ENCODE data around the gene TCFL5.
"Not testable (repeated sequence)": the region's sequence is repeated elsewhere in the genome, so short reads cannot be mapped to it uniquely, and the experiment has no call there.

The TCFL5 gene

DNA sequence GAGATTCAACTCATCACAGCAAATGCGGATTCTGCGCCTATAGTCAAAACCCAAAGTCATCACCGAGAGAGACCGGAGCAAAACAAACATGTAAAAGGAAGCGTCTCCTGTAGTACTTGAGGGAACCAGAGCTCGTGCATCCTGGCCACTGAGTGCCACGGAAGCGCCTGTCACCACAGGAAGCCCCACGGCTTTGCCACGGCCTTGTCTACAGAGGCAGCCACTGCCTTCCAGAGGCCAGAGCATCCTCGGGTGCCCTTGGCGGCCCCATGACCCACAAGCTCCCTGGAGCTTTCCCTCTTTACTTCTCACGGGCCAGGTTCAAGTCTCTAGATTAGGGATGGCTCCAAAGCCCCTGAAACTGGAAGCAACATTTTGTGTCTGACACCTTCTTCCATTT lies 7.5 kb downstream of the TCFL5 start:
- no peak for DNase-seq (ENCODE audit: low spot score)

DNA sequence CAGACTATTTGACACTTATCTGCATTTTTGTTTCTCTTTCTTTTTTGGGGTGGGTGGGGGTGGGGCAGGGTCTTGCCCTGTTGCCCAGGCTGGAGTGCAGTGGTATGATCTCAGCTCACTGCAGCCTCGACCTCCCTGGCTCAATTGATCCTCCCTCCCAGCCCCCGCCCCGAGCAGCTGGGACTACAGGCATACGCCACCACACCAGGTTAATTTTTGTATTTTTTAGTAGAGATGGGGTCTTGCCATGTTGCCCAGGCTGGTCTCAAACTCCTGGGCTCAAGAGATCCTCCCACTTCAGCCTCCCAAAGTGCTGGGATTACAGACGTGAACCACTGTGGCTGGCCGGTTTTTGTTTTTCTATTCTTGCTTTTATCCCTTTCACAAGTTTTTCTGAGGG lies 8.3 kb downstream of the TCFL5 start:
- not testable (repeated sequence) for DNase-seq (ENCODE audit: low spot score)

DNA sequence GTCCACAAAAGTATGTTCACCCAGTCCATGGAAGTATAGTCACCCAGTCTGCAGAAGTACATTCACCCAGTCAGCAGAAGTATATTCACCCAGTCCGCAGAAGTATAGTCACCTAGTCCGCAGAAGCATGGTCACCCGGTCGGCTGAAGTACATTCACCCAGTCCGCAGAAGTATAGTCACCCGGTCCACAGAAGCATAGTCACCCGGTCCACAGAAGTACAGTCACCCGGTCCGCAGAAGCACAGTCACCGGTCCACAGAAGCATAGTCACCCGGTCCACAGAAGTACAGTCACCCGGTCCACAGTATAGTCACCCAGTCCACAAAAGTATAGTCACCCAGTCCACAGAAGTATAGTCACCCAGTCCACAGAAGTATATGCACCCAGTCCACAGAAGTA lies 8.8 kb downstream of the TCFL5 start:
- no peak for DNase-seq (ENCODE audit: low spot score)

- no peak for DNase-seq (ENCODE audit: low spot score)
Measured at GRCh38 chr20:62852196-62852595, 9.4 kb downstream of the TCFL5 start.

- no peak for DNase-seq (ENCODE audit: low spot score)
Measured at GRCh38 chr20:62850333-62850974, 11.2 kb downstream of the TCFL5 start.

- DNase-seq (ENCODE audit: low spot score): no peak
Measured at GRCh38 chr20:62849431-62849830, 12.2 kb downstream of the TCFL5 start.

DNA sequence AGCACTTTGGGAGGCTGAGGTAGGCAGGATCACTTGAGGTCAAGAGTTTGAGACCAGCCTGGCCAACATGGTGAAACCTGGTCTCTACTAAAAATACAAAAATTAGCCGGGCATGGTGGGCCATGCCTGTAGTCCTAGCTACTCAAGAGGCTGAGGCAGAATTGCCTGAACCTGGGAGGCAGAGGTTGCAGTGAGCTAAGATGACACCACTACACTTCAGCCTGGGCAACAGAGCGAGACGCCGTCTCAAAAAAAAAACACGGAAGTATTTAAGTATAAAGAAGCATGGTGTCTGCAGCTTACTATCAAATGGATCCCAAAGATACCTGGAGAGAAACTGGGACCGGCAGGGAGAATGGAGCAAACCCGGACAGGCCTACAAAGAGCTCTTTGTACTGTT lies 12.7 kb downstream of the TCFL5 start:
- DNase-seq (ENCODE audit: low spot score): not testable (repeated sequence)

DNA sequence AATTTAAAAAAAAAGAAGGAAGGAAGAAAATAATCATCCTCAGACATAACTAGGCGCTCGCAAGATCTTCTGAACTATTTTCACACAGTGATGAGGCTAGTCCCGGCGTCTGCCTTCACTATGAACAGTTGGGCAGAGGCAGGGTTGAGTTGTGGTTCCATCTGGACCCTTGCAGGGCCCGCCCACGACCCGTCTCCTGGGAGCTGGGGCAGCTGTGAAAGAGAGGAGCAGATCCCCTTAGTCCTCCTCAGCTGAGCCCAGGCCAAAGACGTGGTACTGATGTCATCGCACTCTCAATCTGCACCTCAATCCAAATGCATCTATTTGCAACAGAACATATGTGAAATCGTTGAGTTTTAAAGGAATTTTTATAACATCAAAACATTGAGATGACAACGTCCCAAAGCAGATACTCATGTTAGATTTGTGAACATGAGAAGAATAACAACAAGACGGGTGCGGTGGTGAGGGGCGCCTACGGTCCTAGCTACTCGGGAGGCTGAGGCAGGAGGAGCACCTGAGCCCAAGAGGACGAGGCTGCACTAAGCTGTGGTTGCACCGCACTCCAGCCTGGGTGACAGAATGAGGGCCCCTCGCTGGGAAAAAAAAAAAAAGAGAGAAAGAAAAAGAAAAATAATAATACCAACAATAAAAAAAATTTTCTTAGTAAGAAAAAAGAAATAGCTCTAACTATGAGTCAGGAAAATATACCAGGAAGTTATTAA lies 15.3 kb downstream of the TCFL5 start:
- no peak for DNase-seq (ENCODE audit: low spot score)

GRCh38 chr20:62845416-62846160 lies 16.0 kb downstream of the TCFL5 start:
- DNase-seq (ENCODE audit: low spot score): no peak

DNA sequence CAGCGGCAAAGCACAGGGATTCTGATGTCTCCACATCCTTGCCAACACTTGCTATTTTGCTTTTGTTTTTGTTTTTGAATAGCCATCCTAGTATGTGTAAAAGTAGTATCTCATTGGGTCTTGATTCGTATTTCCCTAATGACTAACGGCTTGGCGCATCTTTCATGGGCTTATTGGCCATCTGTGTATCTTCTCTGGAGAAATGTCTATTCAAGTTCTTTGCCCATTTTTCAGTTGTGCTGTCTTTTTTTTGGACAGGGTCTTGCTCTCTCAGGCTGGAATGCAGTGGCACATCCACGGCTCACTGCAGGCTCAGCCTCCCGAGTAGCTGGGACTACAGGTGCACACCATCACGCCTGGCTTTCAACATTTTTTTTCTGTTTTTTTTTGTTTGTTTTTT lies 17.4 kb downstream of the TCFL5 start:
- no peak for DNase-seq (ENCODE audit: low spot score)

DNA sequence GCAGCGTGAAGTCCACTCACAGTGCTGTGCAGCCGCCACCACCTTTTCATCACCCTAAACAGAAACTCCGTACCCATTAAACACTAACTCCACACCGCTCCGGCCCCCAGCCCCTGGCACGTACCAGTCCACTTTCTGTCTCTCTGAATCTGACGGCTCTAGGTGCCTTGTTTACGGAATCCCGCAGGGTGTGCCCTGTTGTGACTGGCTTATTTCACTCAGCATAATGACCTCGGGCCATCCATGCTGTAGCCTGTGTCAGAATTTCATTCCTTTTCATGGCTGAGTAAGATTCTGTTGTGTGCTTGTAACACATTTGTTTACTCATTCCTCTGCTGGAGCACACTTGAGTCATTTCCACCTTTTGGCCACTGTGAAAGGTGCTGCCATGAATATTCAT lies 18.0 kb downstream of the TCFL5 start:
- no peak for DNase-seq (ENCODE audit: low spot score)

GRCh38 chr20:62841705-62842212 lies 19.9 kb downstream of the TCFL5 start:
- no peak for DNase-seq (ENCODE audit: low spot score)

- no peak for DNase-seq (ENCODE audit: low spot score)
Measured at GRCh38 chr20:62840244-62841197, 21.1 kb downstream of the TCFL5 start.

- DNase-seq (ENCODE audit: low spot score): no peak
Measured at GRCh38 chr20:62839816-62840215, 21.8 kb downstream of the TCFL5 start.

DNA sequence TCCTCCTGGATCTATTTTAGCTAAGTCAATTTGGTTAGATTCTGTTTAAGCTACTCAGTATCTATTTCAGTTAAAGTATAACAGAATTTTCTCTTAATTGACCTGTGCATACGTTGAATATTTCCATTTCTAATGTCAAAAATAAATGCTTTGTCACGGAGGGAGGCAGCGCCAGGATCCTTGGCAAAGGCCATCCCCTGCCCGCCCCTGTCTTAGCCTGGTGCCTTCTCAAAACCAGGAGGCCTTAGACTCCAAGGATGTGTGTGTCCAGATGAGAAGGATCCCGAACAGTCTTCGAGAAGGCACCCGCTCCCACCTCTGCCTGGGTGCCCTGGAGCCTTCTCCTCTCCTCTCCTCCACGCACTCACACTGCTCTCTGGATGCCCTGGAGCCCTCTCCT lies 22.4 kb downstream of the TCFL5 start:
- no peak for DNase-seq (ENCODE audit: low spot score)

GRCh38 chr20:62838128-62838891 lies 23.3 kb downstream of the TCFL5 start:
- DNase-seq (ENCODE audit: low spot score): no peak

DNA sequence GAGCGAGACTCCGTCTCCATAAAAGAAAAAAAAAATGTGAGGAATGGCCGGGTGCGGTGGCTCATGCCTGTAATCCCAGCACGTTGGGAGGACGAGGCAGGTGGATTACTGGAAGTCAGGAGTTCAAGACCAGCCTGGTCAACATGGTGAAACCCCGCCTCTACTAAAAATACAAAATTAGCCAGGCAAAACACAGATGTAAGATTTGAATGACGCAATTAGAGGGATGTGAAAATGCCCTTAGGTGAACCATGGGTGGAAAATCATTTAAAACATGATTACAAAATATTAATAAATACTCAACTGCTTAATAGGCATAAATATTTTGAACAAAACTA lies 23.9 kb downstream of the TCFL5 start:
- DNase-seq (ENCODE audit: low spot score): no peak

DNA sequence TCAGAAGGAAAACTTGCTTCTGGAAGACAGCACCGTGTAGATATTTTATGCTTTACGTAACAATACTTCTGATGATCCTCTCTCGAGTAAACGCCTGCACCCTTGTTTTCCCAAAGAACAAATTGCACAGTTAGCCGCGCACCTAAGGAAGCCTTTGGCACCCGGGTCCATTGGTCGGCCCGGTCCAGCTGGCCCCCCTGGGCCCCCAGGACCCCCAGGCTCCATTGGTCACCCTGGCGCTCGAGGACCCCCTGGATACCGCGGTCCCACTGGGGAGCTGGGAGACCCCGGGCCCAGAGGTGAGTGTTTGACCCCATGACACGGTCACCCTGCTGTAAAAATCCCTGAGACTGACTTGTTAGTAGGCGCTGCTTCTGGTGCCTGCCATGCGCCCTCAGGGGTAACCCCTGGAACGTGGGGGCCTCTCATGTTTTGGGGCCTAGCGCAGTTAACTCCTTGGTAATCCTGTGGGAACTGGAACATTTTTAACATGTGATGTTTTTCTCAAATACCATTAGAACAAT lies 24.6 kb downstream of the TCFL5 start:
- no peak for DNase-seq (ENCODE audit: low spot score)

DNA sequence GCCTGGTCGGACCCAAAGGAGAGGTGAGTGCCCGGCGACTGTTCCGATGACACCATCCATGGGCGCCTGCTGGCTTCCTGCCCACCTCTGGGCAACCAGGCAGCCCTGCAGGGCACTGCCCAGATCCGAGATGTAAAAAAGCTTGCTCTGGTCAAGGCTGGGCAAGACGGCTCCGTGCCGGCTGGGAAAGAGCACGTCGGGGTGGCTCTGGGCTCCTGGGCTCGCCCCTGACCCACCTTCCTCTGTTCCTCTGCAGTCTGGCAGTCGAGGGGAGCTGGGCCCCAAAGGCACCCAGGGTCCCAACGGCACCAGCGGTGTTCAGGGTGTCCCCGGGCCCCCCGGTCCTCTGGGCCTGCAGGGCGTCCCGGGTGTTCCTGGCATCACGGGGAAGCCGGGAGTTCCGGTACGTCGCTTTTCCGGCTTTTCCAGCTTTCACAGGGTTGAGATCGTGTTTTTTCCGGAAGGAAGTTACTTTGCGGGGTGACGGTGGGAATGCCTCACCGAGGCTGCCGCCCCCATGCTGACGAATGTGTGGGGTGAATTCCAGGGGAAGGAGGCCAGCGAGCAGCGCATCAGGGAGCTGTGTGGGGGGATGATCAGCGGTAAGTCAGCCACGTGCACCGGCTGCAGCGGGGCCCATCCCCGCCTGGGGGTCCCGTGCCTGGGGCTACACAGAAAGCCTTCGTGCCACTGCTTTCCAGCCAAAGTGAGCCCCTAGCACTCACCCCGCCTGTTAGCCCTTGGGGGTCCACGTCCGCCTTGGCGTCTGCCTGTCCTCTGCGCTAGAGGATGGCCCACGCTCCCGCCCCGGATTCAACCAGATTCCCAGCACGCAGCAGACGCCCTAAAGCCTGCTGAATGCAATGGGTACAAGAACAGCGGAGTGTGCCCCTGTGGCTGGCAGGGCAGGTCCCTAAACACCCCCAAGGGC lies 25.4 kb downstream of the TCFL5 start:
- DNase-seq (ENCODE audit: low spot score): no peak

Data from COLO829 (cell line).